Bronchial epithelial cell (primary cell): ENCODE data around the gene MT1X. TPM values are rescaled to one million over a fixed set of nuclear protein-coding genes. Genes with fewer than 3 reads are reported as not detected.
"Not testable (repeated sequence)": the region's sequence is repeated elsewhere in the genome, so short reads cannot be mapped to it uniquely, and the experiment has no call there.

Source experiments
- DNase-seq: peaks from one replicate; pipeline ENCODE4 v3.0.0-alpha.2; 2010; ENCODE audit warnings: low read depth
- FAIRE-seq: peaks from 2 replicates; lab custom pipeline; 2011; peaks lifted over from hg19 to GRCh38; lab: Jason Lieb, UNC
- H3K27me3 ChIP-seq: 2 replicates; pipeline ENCODE4 v1.5.1; 2011; ENCODE audit warnings: low read length; ENCODE audit not compliant: control insufficient read depth, insufficient read depth
- H3K36me3 ChIP-seq: 2 replicates; pipeline ENCODE4 v1.5.1; 2011; ENCODE audit warnings: low read length; ENCODE audit not compliant: control insufficient read depth, insufficient read depth
- H3K4me3 ChIP-seq: 2 replicates; pipeline ENCODE4 v1.5.1; 2011; ENCODE audit warnings: mild to moderate bottlenecking, low read depth, low read length, control low read depth
- CTCF ChIP-seq: IDR thresholded peaks from 2 replicates; pipeline ENCODE4 v1.5.1; 2011; ENCODE audit warnings: mild to moderate bottlenecking, moderate library complexity, low read length, control low read depth, inconsistent platforms; ENCODE audit not compliant: insufficient read depth, severe bottlenecking
- total RNA-seq: library from RNA; depleted of rRNA; stranded (reverse); fragments of >200 nt; gene quantifications from 2 replicates; pipeline ENCODE4 v1.2.1, GENCODE V29; 2014

MT1X gene
- total RNA-seq, 1 donor from 2014 or later = 212 TPM

GRCh38 chr16:56715126-56715525 is 32.9 kb downstream of the MT1X start:
- H3K27me3 ChIP-seq = no peaks in the 10 kb centered on the region
- H3K36me3 ChIP-seq = no peaks in the 10 kb centered on the region
- FAIRE-seq = no peak
- no peak for DNase-seq
- no peak overlapping the region for H3K4me3 ChIP-seq
- no peak for TF ChIP-seq CTCF

- Histone ChIP-seq H3K27me3 (no peaks in the 10 kb centered on the region), H3K36me3 (no peaks in the 10 kb centered on the region), H3K4me3 (no peak overlapping the region)
- DNase-seq (no peak), FAIRE-seq (no peak)
- TF ChIP-seq CTCF = no peak
Measured at GRCh38 chr16:56716761-56717160, 34.5 kb downstream of the MT1X start.

GRCh38 chr16:56717532-56717931 is 35.3 kb downstream of the MT1X start:
- not testable (repeated sequence) for H3K36me3 ChIP-seq, H3K4me3 ChIP-seq, DNase-seq, FAIRE-seq, H3K27me3 ChIP-seq

DNA sequence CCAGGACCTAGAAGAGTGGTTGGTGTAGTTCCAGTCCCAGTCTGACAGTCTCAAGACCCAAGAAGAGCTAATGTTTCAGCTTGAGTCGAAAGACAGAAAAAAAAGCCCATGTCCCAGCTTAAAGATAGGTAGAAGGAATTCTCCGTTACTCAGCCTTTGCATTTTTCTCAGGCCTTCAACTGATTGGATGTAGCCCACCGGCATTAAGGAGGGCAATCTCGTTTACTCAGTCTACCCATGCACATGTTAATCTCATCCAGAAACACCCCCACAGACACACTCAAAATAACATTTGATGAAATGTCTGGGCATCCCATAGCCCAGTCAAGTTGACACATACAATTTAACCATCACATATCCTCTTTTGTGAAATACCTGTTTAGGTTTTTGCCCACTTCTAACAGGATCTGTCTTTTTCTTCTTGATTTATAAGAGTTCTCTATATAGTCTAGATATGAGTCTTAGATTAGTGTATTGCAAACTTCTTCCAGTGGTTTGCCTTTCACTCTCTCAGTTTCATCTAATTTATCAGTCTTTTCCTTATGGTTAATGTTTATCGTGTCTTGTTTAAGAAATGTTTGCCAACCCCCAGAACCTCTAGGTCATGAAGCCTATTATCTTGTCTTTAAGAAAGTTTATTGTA is 40.1 kb downstream of the MT1X start:
- DNase-seq (no peak), FAIRE-seq (no peak)
- no peak overlapping the region for H3K4me3 ChIP-seq
- no peak for TF ChIP-seq CTCF
- no peaks in the 10 kb centered on the region for H3K36me3 ChIP-seq
- no peaks in the 10 kb centered on the region for H3K27me3 ChIP-seq

- Histone ChIP-seq H3K36me3 (no peaks in the 10 kb centered on the region), H3K4me3 (no peak overlapping the region), H3K27me3 (no peaks in the 10 kb centered on the region)
- DNase-seq = no peak
- no peak for FAIRE-seq
- no peak for TF ChIP-seq CTCF
Measured at GRCh38 chr16:56724191-56724590, 41.9 kb downstream of the MT1X start.

GRCh38 chr16:56726283-56726682 is 44.0 kb downstream of the MT1X start:
- TF ChIP-seq CTCF = no peak
- no peak for FAIRE-seq
- H3K36me3 ChIP-seq = no peaks in the 10 kb centered on the region
- H3K4me3 ChIP-seq = no peak overlapping the region
- no peak for DNase-seq
- no peaks in the 10 kb centered on the region for H3K27me3 ChIP-seq
